GM23338 (cell line): Measurements from ENCODE around the gene BPI. TPM values are rescaled to one million over a fixed set of nuclear protein-coding genes. Genes with fewer than 3 reads are reported as not detected.
"Not testable (repeated sequence)": the region's sequence is repeated elsewhere in the genome, so short reads cannot be mapped to it uniquely, and the experiment has no call there.

Experiments used
- ATAC-seq: fragments of 200-7000 bp; cut with Tn5 transposase; 3 replicates; pipeline ENCODE4 v1.9.1; 2020
- DNase-seq: peaks from one replicate; pipeline ENCODE4 v3.0.0-alpha.2; 2015; ENCODE audit warnings: low spot score
- H2AFZ ChIP-seq: fragments of 200-600 bp; sonication (generic); 2 replicates; pipeline ENCODE4 v1.8.0; 2016; ENCODE audit warnings: antibody characterized with exemption, mild to moderate bottlenecking, moderate library complexity
- H3F3A ChIP-seq: fragments of 200-600 bp; sonication (generic); replicated peaks from 2 replicates; pipeline ENCODE4 v1.8.0; 2017; ENCODE audit warnings: antibody characterized with exemption, mixed run types, low read depth
- H3K27ac ChIP-seq: fragments of 200-600 bp; sonication (generic); 2 replicates; pipeline ENCODE4 v1.6.1; 2016; ENCODE audit warnings: low read depth
- H3K27me3 ChIP-seq: fragments of 200-600 bp; sonication (generic); 2 replicates; pipeline ENCODE4 v1.8.0; 2016; ENCODE audit warnings: mild to moderate bottlenecking, mixed run types, moderate library complexity; ENCODE audit not compliant: insufficient read depth
- H3K36me3 ChIP-seq: fragments of 200-600 bp; sonication (generic); 2 replicates; pipeline ENCODE4 v1.8.0; 2016; ENCODE audit warnings: mild to moderate bottlenecking; ENCODE audit not compliant: insufficient read depth
- H3K4me1 ChIP-seq: fragments of 200-600 bp; sonication (generic); 2 replicates; pipeline ENCODE4 v1.8.0; 2016; ENCODE audit warnings: mild to moderate bottlenecking, moderate library complexity; ENCODE audit not compliant: insufficient read depth
- H3K4me2 ChIP-seq: fragments of 200-600 bp; sonication (generic); 2 replicates; pipeline ENCODE4 v1.7.1; 2017; ENCODE audit warnings: mixed run types
- H3K4me3 ChIP-seq: fragments of 200-600 bp; sonication (generic); 2 replicates; pipeline ENCODE4 v1.6.1; 2016; ENCODE audit warnings: mixed run types
- H3K79me2 ChIP-seq: fragments of 200-600 bp; sonication (generic); replicated peaks from 2 replicates; pipeline ENCODE4 v1.8.0; 2017; ENCODE audit warnings: mild to moderate bottlenecking; ENCODE audit not compliant: insufficient read depth
- H3K9me2 ChIP-seq: fragments of 200-600 bp; sonication (generic); 2 replicates; pipeline ENCODE4 v1.8.0; 2017; ENCODE audit not compliant: insufficient read depth
- H4K20me1 ChIP-seq: fragments of 200-600 bp; sonication (generic); replicated peaks from 2 replicates; pipeline ENCODE4 v1.8.0; 2017; ENCODE audit warnings: mild to moderate bottlenecking; ENCODE audit not compliant: insufficient read depth
- H3K27ac Mint-ChIP-seq: 2 replicates; pipeline ENCODE4 v1.8.0; 2020; ENCODE audit warnings: inconsistent platforms, mild to moderate bottlenecking, moderate library complexity, mixed read lengths
- H3K27me3 Mint-ChIP-seq: 3 replicates; pipeline ENCODE4 v1.8.0; 2022; ENCODE audit warnings: low read depth, mild to moderate bottlenecking, moderate library complexity, mixed read lengths, inconsistent platforms; ENCODE audit not compliant: insufficient read depth, poor library complexity
- H3K36me3 Mint-ChIP-seq: 3 replicates; pipeline ENCODE4 v1.8.0; 2021; ENCODE audit warnings: low read depth, mild to moderate bottlenecking, inconsistent platforms, moderate library complexity, mixed read lengths
- H3K4me1 Mint-ChIP-seq: 3 replicates; pipeline ENCODE4 v1.8.0; 2020; ENCODE audit warnings: mild to moderate bottlenecking, inconsistent platforms, mixed read lengths
- H3K4me3 Mint-ChIP-seq: 3 replicates; pipeline ENCODE4 v1.8.0; 2021; ENCODE audit warnings: moderate library complexity, mild to moderate bottlenecking, inconsistent platforms, mixed read lengths
- H3K9me3 Mint-ChIP-seq: 3 replicates; pipeline ENCODE4 v1.8.0; 2020; ENCODE audit warnings: moderate library complexity, mild to moderate bottlenecking, inconsistent platforms, mixed read lengths
- CREB1 ChIP-seq: fragments of 250-450 bp; sonication (Bioruptor Pico); IDR thresholded peaks from 2 replicates; pipeline ENCODE4 v1.5.0; 2020; ENCODE audit warnings: low read depth, mild to moderate bottlenecking, moderate library complexity
- EZH2 ChIP-seq: fragments of 200-600 bp; sonication (generic); IDR thresholded peaks from one replicate; pipeline ENCODE4 v1.8.0; 2017; ENCODE audit warnings: antibody characterized with exemption, mild to moderate bottlenecking, low read depth; ENCODE audit not compliant: unreplicated experiment
- EZH2phosphoT487 ChIP-seq: fragments of 200-600 bp; sonication (generic); IDR thresholded peaks from one replicate; pipeline ENCODE4 v1.8.1; 2018; ENCODE audit warnings: antibody characterized with exemption; ENCODE audit not compliant: unreplicated experiment
- JUNB ChIP-seq: IDR thresholded peaks from one replicate; pipeline ENCODE4 v1.6.1; 2016; ENCODE audit warnings: antibody characterized with exemption; ENCODE audit not compliant: unreplicated experiment
- POLR2AphosphoS5 ChIP-seq: IDR thresholded peaks from 2 replicates; pipeline ENCODE4 v1.6.1; 2016; ENCODE audit warnings: antibody characterized with exemption, low read depth
- STAT1 ChIP-seq: IDR thresholded peaks from one replicate; pipeline ENCODE4 v1.6.1; 2016; ENCODE audit warnings: antibody characterized with exemption; ENCODE audit not compliant: unreplicated experiment
- ZNF114 ChIP-seq: fragments of 250-450 bp; sonication (Bioruptor Pico); IDR thresholded peaks from 2 replicates; pipeline ENCODE4 v1.5.0; 2020; ENCODE audit warnings: mild to moderate bottlenecking, moderate library complexity
- ZNF331 ChIP-seq: fragments of 250-450 bp; sonication (Bioruptor Pico); IDR thresholded peaks from 2 replicates; pipeline ENCODE4 v1.5.0; 2020; ENCODE audit warnings: low read depth, mild to moderate bottlenecking, moderate library complexity
- polyA plus RNA-seq: library from polyadenylated mRNA; unstranded; fragments of >200 nt; fragmentation: Nextera tagmentation; extraction: Ambion mirVana; gene quantifications from 2 replicates; pipeline ENCODE4 v1.2.1, GENCODE V29; 2016
- total RNA-seq: library from RNA; depleted of rRNA; stranded (reverse); fragments of >200 nt; shearing (Covaris generic); gene quantifications from 2 replicates; pipeline ENCODE4 v1.2.3, GENCODE V29; 2014
- TF ChIP-seq, protein P1 (sequence below), 2 experiments: fragments of 200-600 bp in 1 of 2; sonication (generic) in 1 of 2; conservative IDR thresholded peaks; 2 replicates each; pipeline versions ENCODE4 v1.5.1 to v1.6.1; 2016 to 2017; ENCODE audit warnings: antibody characterized with exemption in 2 of 2, low read depth in 2 of 2, mild to moderate bottlenecking in 2 of 2, moderate library complexity in 1 of 2
- TF ChIP-seq, protein P2 (sequence below): IDR thresholded peaks from 2 replicates; pipeline ENCODE4 v1.6.1; 2016; ENCODE audit warnings: antibody characterized with exemption
- TF ChIP-seq, protein P3 (sequence below): IDR thresholded peaks from one replicate; pipeline ENCODE4 v1.6.1; 2018; ENCODE audit warnings: antibody characterized with exemption; ENCODE audit not compliant: unreplicated experiment

Gene BPI
- total and polyA plus RNA-seq, 2 experiments from 2014 or later: not detected

DNA sequence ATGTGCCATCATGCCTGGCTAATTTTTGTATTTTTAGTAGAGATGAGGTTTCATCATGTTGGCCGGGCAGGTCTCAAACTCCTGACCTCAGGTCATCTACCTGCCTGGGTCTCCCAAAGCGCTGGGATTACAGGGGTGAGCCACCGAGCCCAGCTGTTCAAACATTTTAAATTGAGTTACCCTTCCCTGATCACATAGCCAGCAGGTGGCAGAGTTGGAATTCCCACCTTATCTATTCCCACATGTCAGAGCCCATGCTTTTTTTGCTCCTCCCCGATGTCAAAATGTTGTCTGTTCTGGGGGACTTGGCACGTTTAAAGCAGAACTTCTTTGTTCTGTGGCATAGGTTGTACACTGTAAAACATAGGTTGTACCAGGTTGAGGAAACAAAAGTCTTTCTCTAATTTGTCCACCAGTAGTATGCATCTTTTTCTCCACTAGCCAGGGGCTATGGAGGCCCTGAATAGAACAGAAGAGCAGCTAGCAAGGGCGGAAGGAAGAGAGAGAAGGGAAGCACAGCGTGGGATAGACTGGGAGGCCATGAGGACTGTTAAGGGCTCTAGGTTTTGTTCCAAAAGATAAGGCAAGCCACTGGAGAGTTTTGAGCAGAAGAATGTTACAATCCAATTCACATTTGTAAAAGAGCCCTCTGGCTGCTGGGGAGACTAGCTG, 35.0 kb downstream of the BPI start:
- H3K4me1 Mint-ChIP-seq: peaks cover 42% of the 10 kb centered on the region
- H3K79me2 ChIP-seq: no peaks in the 10 kb centered on the region
- no peaks in the 10 kb centered on the region for H3K36me3 ChIP-seq
- DNase-seq (peak; percentile 87), ATAC-seq (peak; percentile 32)
- H3K4me1 ChIP-seq: peaks cover 45% of the 10 kb centered on the region
- peak overlapping the region; percentile 30; the same call in 1 of the 2 replicates for H2AFZ ChIP-seq
- H3K36me3 Mint-ChIP-seq: peaks cover 10% of the 10 kb centered on the region; the same call in 2 of the 3 replicates
- H3F3A ChIP-seq: peaks cover 17% of the 10 kb centered on the region
- no peak overlapping the region for H3K27ac Mint-ChIP-seq
- H3K4me3 ChIP-seq: no peak overlapping the region
- no peak overlapping the region for H3K4me3 Mint-ChIP-seq
- H3K27me3 ChIP-seq: no peaks in the 10 kb centered on the region
- H3K9me3 Mint-ChIP-seq: peaks cover 13% of the 10 kb centered on the region
- H3K27ac ChIP-seq: no peak overlapping the region
- TF ChIP-seq STAT1 (no peak), EZH2phosphoT487 (no peak)
- TF ChIP-seq, protein P1, sequence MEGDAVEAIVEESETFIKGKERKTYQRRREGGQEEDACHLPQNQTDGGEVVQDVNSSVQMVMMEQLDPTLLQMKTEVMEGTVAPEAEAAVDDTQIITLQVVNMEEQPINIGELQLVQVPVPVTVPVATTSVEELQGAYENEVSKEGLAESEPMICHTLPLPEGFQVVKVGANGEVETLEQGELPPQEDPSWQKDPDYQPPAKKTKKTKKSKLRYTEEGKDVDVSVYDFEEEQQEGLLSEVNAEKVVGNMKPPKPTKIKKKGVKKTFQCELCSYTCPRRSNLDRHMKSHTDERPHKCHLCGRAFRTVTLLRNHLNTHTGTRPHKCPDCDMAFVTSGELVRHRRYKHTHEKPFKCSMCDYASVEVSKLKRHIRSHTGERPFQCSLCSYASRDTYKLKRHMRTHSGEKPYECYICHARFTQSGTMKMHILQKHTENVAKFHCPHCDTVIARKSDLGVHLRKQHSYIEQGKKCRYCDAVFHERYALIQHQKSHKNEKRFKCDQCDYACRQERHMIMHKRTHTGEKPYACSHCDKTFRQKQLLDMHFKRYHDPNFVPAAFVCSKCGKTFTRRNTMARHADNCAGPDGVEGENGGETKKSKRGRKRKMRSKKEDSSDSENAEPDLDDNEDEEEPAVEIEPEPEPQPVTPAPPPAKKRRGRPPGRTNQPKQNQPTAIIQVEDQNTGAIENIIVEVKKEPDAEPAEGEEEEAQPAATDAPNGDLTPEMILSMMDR (conservative IDR thresholded peaks at IDR 0.05; ENCODE audit: low read depth in 2 of 2): peak; percentile 67 to 80
- peaks cover 3% of the 10 kb centered on the region; the same call in 1 of the 2 replicates for H3K9me2 ChIP-seq
- H3K27me3 Mint-ChIP-seq: peaks cover 10% of the 10 kb centered on the region
- no peak overlapping the region for H3K4me2 ChIP-seq
- no peaks in the 10 kb centered on the region for H4K20me1 ChIP-seq

DNA sequence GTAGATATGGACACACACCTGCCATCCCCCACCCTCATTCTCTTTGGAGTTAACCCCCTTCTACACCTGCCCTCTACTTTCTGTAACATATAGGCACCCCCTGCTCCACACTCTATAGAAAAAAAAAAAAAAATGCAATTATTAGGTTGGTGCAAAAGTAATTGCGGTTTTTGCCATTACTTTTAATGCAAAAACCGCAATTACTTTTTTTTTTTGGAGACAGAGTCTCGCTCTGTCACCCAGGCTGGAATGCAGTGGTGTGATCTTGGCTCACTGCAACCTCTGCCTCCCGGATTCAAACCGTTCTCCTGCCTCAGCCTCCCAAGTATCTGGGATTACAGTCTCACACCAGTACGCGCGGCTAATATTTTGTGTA, 35.6 kb downstream of the BPI start:
- not testable (repeated sequence) for H3K27ac ChIP-seq, H3K4me3 ChIP-seq, H3K27me3 Mint-ChIP-seq, H3K4me3 Mint-ChIP-seq, H3K36me3 ChIP-seq, H3K4me2 ChIP-seq, DNase-seq, H4K20me1 ChIP-seq, H3K36me3 Mint-ChIP-seq, H3K9me2 ChIP-seq, ATAC-seq, H3K27ac Mint-ChIP-seq, H3K79me2 ChIP-seq, H3K27me3 ChIP-seq, H2AFZ ChIP-seq
- peaks cover 17% of the 10 kb centered on the region for H3F3A ChIP-seq
- Mint-ChIP-seq H3K4me1 (peaks cover 46% of the 10 kb centered on the region), H3K9me3 (peaks cover 13% of the 10 kb centered on the region)
- peaks cover 47% of the 10 kb centered on the region for H3K4me1 ChIP-seq

DNA sequence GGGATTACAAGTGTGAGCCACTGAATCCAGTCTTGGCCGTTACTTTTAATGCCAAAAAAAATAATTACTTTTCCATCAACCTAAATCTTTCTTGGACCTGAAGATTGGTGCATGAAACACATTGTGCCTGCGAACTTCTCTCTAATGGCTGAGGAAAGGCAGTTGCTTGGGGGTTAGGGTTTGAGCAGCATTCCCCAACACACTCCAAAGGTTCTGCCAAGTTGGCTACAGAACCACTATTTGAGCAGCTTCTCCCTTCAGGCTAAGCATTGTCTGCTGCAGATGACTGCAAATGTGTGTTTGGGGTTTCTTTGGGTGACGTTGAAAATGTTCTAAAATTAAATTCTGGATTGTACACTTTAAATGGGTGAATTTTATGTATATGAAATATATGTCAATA, 36.0 kb downstream of the BPI start:
- Mint-ChIP-seq H3K4me1 (peaks cover 46% of the 10 kb centered on the region), H3K27ac (no peak overlapping the region; the same call in 1 of the 2 replicates)
- TF ChIP-seq EZH2: no peak
- no peak for TF ChIP-seq ZNF114 (CRISPR knock-in tag)
- TF ChIP-seq, protein P2, sequence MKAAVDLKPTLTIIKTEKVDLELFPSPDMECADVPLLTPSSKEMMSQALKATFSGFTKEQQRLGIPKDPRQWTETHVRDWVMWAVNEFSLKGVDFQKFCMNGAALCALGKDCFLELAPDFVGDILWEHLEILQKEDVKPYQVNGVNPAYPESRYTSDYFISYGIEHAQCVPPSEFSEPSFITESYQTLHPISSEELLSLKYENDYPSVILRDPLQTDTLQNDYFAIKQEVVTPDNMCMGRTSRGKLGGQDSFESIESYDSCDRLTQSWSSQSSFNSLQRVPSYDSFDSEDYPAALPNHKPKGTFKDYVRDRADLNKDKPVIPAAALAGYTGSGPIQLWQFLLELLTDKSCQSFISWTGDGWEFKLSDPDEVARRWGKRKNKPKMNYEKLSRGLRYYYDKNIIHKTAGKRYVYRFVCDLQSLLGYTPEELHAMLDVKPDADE: no peak
- no peak for TF ChIP-seq EZH2phosphoT487
- no peak for TF ChIP-seq JUNB
- TF ChIP-seq, protein P3, sequence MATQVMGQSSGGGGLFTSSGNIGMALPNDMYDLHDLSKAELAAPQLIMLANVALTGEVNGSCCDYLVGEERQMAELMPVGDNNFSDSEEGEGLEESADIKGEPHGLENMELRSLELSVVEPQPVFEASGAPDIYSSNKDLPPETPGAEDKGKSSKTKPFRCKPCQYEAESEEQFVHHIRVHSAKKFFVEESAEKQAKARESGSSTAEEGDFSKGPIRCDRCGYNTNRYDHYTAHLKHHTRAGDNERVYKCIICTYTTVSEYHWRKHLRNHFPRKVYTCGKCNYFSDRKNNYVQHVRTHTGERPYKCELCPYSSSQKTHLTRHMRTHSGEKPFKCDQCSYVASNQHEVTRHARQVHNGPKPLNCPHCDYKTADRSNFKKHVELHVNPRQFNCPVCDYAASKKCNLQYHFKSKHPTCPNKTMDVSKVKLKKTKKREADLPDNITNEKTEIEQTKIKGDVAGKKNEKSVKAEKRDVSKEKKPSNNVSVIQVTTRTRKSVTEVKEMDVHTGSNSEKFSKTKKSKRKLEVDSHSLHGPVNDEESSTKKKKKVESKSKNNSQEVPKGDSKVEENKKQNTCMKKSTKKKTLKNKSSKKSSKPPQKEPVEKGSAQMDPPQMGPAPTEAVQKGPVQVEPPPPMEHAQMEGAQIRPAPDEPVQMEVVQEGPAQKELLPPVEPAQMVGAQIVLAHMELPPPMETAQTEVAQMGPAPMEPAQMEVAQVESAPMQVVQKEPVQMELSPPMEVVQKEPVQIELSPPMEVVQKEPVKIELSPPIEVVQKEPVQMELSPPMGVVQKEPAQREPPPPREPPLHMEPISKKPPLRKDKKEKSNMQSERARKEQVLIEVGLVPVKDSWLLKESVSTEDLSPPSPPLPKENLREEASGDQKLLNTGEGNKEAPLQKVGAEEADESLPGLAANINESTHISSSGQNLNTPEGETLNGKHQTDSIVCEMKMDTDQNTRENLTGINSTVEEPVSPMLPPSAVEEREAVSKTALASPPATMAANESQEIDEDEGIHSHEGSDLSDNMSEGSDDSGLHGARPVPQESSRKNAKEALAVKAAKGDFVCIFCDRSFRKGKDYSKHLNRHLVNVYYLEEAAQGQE: no peak
- TF ChIP-seq ZNF331 (CRISPR knock-in tag): no peak
- no peak for TF ChIP-seq CREB1 (CRISPR knock-in tag)
- TF ChIP-seq POLR2AphosphoS5: no peak

More for the DNA sequence above, 36.0 kb downstream of the BPI start:
- H3K79me2 ChIP-seq: no peaks in the 10 kb centered on the region
- no peaks in the 10 kb centered on the region for H4K20me1 ChIP-seq
- H3K4me3 ChIP-seq: no peak overlapping the region
- no peaks in the 10 kb centered on the region for H3K27me3 ChIP-seq
- ATAC-seq: no peak
- peaks cover 3% of the 10 kb centered on the region; the same call in 1 of the 2 replicates for H3K9me2 ChIP-seq
- H2AFZ ChIP-seq: peak overlapping the region; percentile 72; the same call in 1 of the 2 replicates
- H3K4me1 ChIP-seq: peaks cover 47% of the 10 kb centered on the region
- Mint-ChIP-seq H3K27me3 (peaks cover 10% of the 10 kb centered on the region), H3K36me3 (peaks cover 10% of the 10 kb centered on the region; the same call in 2 of the 3 replicates), H3K9me3 (peaks cover 13% of the 10 kb centered on the region), H3K4me3 (no peak overlapping the region)
- H3K4me2 ChIP-seq: peak overlapping the region; percentile 36; the same call in 1 of the 2 replicates
- no peaks in the 10 kb centered on the region for H3K36me3 ChIP-seq
- H3K27ac ChIP-seq: 0 out of 2 replicates have a peak overlapping the region, but pooled peaks have one; percentile 42
- no peak for DNase-seq
- peaks cover 17% of the 10 kb centered on the region for H3F3A ChIP-seq
